SK-N-SH treated with all-trans-retinoic acid at 6 μM for 48 hours (cell line): ENCODE data around the gene NETO1.

Experiments
- ATAC-seq: fragments of 200-7000 bp; cut with Tn5 transposase; 3 replicates; pipeline ENCODE4 v1.9.1; 2020; ENCODE audit warnings: mild to moderate bottlenecking, moderate library complexity
- BACH2 ChIP-seq: fragments of 250-450 bp; sonication (Bioruptor Pico); IDR thresholded peaks from 2 replicates; pipeline ENCODE4 v1.9.0; 2021; ENCODE audit warnings: mild to moderate bottlenecking, borderline replicate concordance
- CSDC2 ChIP-seq: fragments of 250-450 bp; sonication (Bioruptor Pico); IDR thresholded peaks from 2 replicates; pipeline ENCODE4 v1.5.0; 2020; ENCODE audit warnings: mild to moderate bottlenecking, moderate library complexity
- ESRRG ChIP-seq: fragments of 250-450 bp; sonication (Bioruptor Pico); IDR thresholded peaks from 2 replicates; pipeline ENCODE4 v1.6.1; 2021; ENCODE audit warnings: mild to moderate bottlenecking
- OSR1 ChIP-seq: fragments of 250-450 bp; sonication (Bioruptor Pico); IDR thresholded peaks from 2 replicates; pipeline ENCODE4 v1.8.0; 2022; ENCODE audit warnings: moderate library complexity, mild to moderate bottlenecking, inconsistent platforms
- PPARA ChIP-seq: fragments of 250-450 bp; sonication (Bioruptor Pico); IDR thresholded peaks from 2 replicates; pipeline ENCODE4 v1.5.0; 2020; ENCODE audit warnings: mild to moderate bottlenecking, borderline replicate concordance
- RARB ChIP-seq: fragments of 250-450 bp; sonication (Bioruptor Pico); IDR thresholded peaks from 2 replicates; pipeline ENCODE4 v1.8.0; 2021; ENCODE audit warnings: mild to moderate bottlenecking, moderate library complexity
- TCF4 ChIP-seq: fragments of 250-450 bp; sonication (Bioruptor Pico); IDR thresholded peaks from 2 replicates; pipeline ENCODE4 v1.8.0; 2021; ENCODE audit warnings: mild to moderate bottlenecking, moderate library complexity, borderline replicate concordance
- ZC3H10 ChIP-seq: fragments of 250-450 bp; sonication (Bioruptor Pico); IDR thresholded peaks from 2 replicates; pipeline ENCODE4 v1.5.1; 2021; ENCODE audit warnings: mild to moderate bottlenecking, moderate library complexity
- ZFP3 ChIP-seq: fragments of 250-450 bp; sonication (Bioruptor Pico); IDR thresholded peaks from 2 replicates; pipeline ENCODE4 v1.5.0; 2020; ENCODE audit warnings: mild to moderate bottlenecking, moderate library complexity
- ZFP30 ChIP-seq: fragments of 450-650 bp; formaldehyde crosslinking; IDR thresholded peaks from 2 replicates; pipeline ENCODE4 v1.5.0; 2022; ENCODE audit warnings: mild to moderate bottlenecking, moderate library complexity
- ZNF565 ChIP-seq: fragments of 450-650 bp; formaldehyde crosslinking; conservative IDR thresholded peaks from 2 replicates; pipeline ENCODE4 v1.5.0; 2020; ENCODE audit warnings: low read depth, mild to moderate bottlenecking, moderate library complexity
- ZNF70 ChIP-seq: fragments of 450-650 bp; formaldehyde crosslinking; IDR thresholded peaks from 2 replicates; pipeline ENCODE4 v1.5.0; 2020; ENCODE audit warnings: mild to moderate bottlenecking, moderate library complexity
- ZNF8 ChIP-seq: fragments of 450-650 bp; formaldehyde crosslinking; IDR thresholded peaks from 2 replicates; pipeline ENCODE4 v1.5.0; 2020; ENCODE audit warnings: mild to moderate bottlenecking, moderate library complexity
- TF ChIP-seq, protein P1 (sequence below): fragments of 250-450 bp; sonication (Bioruptor Pico); IDR thresholded peaks from 2 replicates; pipeline ENCODE4 v1.5.1; 2020; ENCODE audit warnings: low read depth, mild to moderate bottlenecking, moderate library complexity
- TF ChIP-seq, protein P2 (sequence below): fragments of 250-450 bp; sonication (Bioruptor Pico); IDR thresholded peaks from 2 replicates; pipeline ENCODE4 v1.8.0; 2020; ENCODE audit warnings: mild to moderate bottlenecking, moderate library complexity, borderline replicate concordance
- TF ChIP-seq, protein P3 (sequence below): fragments of 250-450 bp; sonication (Bioruptor Pico); IDR thresholded peaks from 2 replicates; pipeline ENCODE4 v1.5.1; 2021; ENCODE audit warnings: mild to moderate bottlenecking, moderate library complexity
- TF ChIP-seq, protein P4 (sequence below): fragments of 250-450 bp; sonication (Bioruptor Pico); IDR thresholded peaks from 2 replicates; pipeline ENCODE4 v1.8.0; 2021; ENCODE audit warnings: low read depth, mild to moderate bottlenecking, moderate library complexity, borderline replicate concordance
- TF ChIP-seq, protein P5 (sequence below): fragments of 250-450 bp; sonication (Bioruptor Pico); IDR thresholded peaks from 2 replicates; pipeline ENCODE4 v1.5.0; 2020; ENCODE audit warnings: mild to moderate bottlenecking, moderate library complexity

The NETO1 gene

DNA sequence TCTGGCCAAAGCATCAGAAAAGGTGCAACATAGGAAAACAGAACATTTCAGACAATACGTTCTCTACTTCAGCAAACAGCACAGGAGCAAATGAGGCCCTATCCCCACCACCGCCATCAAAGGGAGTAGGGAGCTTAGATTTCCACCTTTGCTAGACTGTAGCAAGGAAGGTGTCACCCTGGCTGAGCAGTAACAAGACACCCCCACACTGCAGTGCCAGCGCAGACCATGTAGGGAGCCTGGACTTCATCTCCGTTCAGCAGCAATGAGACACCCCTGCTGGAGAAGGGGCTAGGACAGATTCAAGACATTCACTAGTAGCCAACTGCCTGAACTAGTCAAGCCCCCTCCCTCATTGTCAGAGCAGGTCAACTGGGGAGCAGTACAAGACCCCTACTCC lies 163.6 kb downstream of the NETO1 start:
- ATAC-seq, result no peak
- no peak for TF ChIP-seq ZFP3 (CRISPR knock-in tag)
- no peak for TF ChIP-seq ZC3H10 (CRISPR knock-in tag)
- no peak for TF ChIP-seq ZNF70 (CRISPR knock-in tag)
- no peak for TF ChIP-seq ZNF565 (CRISPR knock-in tag)
- TF ChIP-seq, protein P1, sequence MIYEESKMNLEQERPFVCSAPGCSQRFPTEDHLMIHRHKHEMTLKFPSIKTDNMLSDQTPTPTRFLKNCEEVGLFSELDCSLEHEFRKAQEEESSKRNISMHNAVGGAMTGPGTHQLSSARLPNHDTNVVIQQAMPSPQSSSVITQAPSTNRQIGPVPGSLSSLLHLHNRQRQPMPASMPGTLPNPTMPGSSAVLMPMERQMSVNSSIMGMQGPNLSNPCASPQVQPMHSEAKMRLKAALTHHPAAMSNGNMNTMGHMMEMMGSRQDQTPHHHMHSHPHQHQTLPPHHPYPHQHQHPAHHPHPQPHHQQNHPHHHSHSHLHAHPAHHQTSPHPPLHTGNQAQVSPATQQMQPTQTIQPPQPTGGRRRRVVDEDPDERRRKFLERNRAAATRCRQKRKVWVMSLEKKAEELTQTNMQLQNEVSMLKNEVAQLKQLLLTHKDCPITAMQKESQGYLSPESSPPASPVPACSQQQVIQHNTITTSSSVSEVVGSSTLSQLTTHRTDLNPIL (CRISPR knock-in tag), result no peak
- no peak for TF ChIP-seq ZFP30 (CRISPR knock-in tag)
- TF ChIP-seq, protein P2, sequence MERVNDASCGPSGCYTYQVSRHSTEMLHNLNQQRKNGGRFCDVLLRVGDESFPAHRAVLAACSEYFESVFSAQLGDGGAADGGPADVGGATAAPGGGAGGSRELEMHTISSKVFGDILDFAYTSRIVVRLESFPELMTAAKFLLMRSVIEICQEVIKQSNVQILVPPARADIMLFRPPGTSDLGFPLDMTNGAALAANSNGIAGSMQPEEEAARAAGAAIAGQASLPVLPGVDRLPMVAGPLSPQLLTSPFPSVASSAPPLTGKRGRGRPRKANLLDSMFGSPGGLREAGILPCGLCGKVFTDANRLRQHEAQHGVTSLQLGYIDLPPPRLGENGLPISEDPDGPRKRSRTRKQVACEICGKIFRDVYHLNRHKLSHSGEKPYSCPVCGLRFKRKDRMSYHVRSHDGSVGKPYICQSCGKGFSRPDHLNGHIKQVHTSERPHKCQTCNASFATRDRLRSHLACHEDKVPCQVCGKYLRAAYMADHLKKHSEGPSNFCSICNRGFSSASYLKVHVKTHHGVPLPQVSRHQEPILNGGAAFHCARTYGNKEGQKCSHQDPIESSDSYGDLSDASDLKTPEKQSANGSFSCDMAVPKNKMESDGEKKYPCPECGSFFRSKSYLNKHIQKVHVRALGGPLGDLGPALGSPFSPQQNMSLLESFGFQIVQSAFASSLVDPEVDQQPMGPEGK (CRISPR knock-in tag), result no peak
- TF ChIP-seq ESRRG (CRISPR knock-in tag), result no peak
- TF ChIP-seq, protein P3, sequence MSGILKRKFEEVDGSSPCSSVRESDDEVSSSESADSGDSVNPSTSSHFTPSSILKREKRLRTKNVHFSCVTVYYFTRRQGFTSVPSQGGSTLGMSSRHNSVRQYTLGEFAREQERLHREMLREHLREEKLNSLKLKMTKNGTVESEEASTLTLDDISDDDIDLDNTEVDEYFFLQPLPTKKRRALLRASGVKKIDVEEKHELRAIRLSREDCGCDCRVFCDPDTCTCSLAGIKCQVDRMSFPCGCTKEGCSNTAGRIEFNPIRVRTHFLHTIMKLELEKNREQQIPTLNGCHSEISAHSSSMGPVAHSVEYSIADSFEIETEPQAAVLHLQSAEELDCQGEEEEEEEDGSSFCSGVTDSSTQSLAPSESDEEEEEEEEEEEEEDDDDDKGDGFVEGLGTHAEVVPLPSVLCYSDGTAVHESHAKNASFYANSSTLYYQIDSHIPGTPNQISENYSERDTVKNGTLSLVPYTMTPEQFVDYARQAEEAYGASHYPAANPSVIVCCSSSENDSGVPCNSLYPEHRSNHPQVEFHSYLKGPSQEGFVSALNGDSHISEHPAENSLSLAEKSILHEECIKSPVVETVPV, result no peak

DNA sequence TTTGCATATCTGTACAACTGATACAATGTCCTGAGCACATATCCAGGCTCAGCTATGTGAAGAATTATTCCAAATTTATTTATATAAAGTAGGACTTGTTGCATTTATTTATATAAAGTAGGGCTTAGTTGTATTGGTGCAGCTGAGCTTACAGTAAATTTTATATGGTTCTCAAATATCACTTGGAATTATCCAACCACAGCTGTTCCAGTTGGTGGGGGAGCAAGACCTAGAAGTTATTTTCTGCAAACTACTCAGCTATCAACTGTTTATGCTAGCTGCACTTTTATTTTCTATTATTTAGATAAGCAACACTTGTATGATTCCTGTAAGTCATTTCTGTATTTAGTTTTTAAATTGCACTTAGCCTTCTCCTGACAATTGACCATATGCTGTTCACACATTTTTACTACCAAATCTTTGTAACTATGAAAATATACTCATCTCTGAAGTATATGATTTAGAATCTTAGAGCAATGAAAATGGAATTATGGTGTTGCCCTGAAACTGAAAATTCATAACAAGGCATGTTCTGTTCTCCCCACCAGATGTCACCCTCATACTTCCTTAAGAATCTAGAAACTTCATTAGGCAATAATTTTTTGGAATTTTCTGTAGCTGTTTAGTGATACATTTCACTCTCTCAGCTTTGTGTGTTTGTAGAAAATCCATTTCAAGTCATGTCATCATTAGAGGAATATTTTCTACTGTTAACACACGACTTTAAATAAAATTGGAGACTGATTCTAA lies 166.7 kb downstream of the NETO1 start:
- no peak for TF ChIP-seq ZFP3 (CRISPR knock-in tag)
- ATAC-seq, result 0 out of 3 replicates have a peak, but pooled peaks have one; percentile 41

GRCh38 chr18:72697706-72698105 lies 170.1 kb downstream of the NETO1 start:
- no peak for TF ChIP-seq ZFP30 (CRISPR knock-in tag)
- no peak for TF ChIP-seq ZC3H10 (CRISPR knock-in tag)
- TF ChIP-seq ZNF8 (CRISPR knock-in tag), result no peak
- TF ChIP-seq PPARA (CRISPR knock-in tag), result no peak
- no peak for TF ChIP-seq RARB
- TF ChIP-seq OSR1 (CRISPR knock-in tag), result no peak
- no peak for ATAC-seq

GRCh38 chr18:72692595-72692994 lies 175.2 kb downstream of the NETO1 start:
- TF ChIP-seq, protein P4, sequence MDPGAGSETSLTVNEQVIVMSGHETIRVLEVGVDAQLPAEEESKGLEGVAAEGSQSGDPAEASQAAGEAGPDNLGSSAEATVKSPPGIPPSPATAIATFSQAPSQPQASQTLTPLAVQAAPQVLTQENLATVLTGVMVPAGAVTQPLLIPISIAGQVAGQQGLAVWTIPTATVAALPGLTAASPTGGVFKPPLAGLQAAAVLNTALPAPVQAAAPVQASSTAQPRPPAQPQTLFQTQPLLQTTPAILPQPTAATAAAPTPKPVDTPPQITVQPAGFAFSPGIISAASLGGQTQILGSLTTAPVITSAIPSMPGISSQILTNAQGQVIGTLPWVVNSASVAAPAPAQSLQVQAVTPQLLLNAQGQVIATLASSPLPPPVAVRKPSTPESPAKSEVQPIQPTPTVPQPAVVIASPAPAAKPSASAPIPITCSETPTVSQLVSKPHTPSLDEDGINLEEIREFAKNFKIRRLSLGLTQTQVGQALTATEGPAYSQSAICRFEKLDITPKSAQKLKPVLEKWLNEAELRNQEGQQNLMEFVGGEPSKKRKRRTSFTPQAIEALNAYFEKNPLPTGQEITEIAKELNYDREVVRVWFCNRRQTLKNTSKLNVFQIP (CRISPR knock-in tag), result no peak
- TF ChIP-seq ZFP30 (CRISPR knock-in tag) (no peak), ZC3H10 (CRISPR knock-in tag) (no peak), CSDC2 (CRISPR knock-in tag) (no peak), ZNF8 (CRISPR knock-in tag) (no peak), BACH2 (CRISPR knock-in tag) (no peak), TCF4 (no peak), ZNF70 (CRISPR knock-in tag) (no peak)
- TF ChIP-seq, protein P5, sequence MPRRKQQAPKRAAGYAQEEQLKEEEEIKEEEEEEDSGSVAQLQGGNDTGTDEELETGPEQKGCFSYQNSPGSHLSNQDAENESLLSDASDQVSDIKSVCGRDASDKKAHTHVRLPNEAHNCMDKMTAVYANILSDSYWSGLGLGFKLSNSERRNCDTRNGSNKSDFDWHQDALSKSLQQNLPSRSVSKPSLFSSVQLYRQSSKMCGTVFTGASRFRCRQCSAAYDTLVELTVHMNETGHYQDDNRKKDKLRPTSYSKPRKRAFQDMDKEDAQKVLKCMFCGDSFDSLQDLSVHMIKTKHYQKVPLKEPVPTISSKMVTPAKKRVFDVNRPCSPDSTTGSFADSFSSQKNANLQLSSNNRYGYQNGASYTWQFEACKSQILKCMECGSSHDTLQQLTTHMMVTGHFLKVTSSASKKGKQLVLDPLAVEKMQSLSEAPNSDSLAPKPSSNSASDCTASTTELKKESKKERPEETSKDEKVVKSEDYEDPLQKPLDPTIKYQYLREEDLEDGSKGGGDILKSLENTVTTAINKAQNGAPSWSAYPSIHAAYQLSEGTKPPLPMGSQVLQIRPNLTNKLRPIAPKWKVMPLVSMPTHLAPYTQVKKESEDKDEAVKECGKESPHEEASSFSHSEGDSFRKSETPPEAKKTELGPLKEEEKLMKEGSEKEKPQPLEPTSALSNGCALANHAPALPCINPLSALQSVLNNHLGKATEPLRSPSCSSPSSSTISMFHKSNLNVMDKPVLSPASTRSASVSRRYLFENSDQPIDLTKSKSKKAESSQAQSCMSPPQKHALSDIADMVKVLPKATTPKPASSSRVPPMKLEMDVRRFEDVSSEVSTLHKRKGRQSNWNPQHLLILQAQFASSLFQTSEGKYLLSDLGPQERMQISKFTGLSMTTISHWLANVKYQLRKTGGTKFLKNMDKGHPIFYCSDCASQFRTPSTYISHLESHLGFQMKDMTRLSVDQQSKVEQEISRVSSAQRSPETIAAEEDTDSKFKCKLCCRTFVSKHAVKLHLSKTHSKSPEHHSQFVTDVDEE, result no peak
- TF ChIP-seq, protein P3, result no peak
- no peak for ATAC-seq
